ENCODE measurements around the gene MPV17L.

GRCh38 chr16:15443753-15444152, 48.2 kb downstream of the MPV17L start:
- TF ChIP-seq CTCF (IDR thresholded peaks at IDR 0.05; ENCODE audit: low read depth, low read length) (no peak), EZH2phosphoT487 (IDR thresholded peaks at IDR 0.05; ENCODE audit: low read depth) (no peak)
